Measurements from ENCODE around the gene CD3E.

GRCh38 chr11:118359295-118359958 lies 54.9 kb downstream of the CD3E start, which contains the start of gene UBE4A:
- TF ChIP-seq CTCF (IDR thresholded peaks at IDR 0.05): no peak
- TF ChIP-seq POLR2AphosphoS5 (IDR thresholded peaks at IDR 0.05): peak; percentile 57 to 82 (median 78)
